ENCODE measurements around the gene ALG12. TPM values are rescaled to one million over a fixed set of nuclear protein-coding genes. Genes with fewer than 3 reads are reported as not detected.

ALG12 gene
- total and polyA plus RNA-seq, 2 of the 13 experiments (the other 11 are each of a cell fraction or from before 2014, with no cell fraction given) = 7.8 to 15.8 TPM

- TF ChIP-seq, protein P1, sequence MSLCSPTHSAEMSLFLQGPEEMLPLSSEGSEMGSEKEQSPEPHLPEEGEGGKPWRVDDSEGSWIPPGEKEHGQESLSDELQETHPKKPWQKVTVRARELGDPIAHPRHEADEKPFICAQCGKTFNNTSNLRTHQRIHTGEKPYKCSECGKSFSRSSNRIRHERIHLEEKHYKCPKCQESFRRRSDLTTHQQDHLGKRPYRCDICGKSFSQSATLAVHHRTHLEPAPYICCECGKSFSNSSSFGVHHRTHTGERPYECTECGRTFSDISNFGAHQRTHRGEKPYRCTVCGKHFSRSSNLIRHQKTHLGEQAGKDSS (CRISPR knock-in tag; IDR thresholded peaks at IDR 0.05; ENCODE audit: borderline replicate concordance, low read depth) = no peak
- TF ChIP-seq KLF15 (CRISPR knock-in tag; IDR thresholded peaks at IDR 0.05; ENCODE audit: borderline replicate concordance) = no peak
- no peak for TF ChIP-seq CBFB (CRISPR knock-in tag; IDR thresholded peaks at IDR 0.05)
- no peak for TF ChIP-seq ZNF772 (CRISPR knock-in tag; IDR thresholded peaks at IDR 0.05)
- TF ChIP-seq ZBTB43 (CRISPR knock-in tag; conservative IDR thresholded peaks at IDR 0.05) = 0 out of 2 replicates have a peak, but pooled peaks have one; percentile 21
- TF ChIP-seq ATAD3A (CRISPR knock-in tag; IDR thresholded peaks at IDR 0.05) = no peak
- no peak for TF ChIP-seq ZBTB14 (CRISPR knock-in tag; IDR thresholded peaks at IDR 0.05)
- no peak for TF ChIP-seq ISX (CRISPR knock-in tag; conservative IDR thresholded peaks at IDR 0.05)
- TF ChIP-seq ZBTB3 (CRISPR knock-in tag; IDR thresholded peaks at IDR 0.05; ENCODE audit: borderline replicate concordance, low read depth) = no peak
- TF ChIP-seq REPIN1 (CRISPR knock-in tag; IDR thresholded peaks at IDR 0.05; ENCODE audit: borderline replicate concordance, low read depth) = no peak
- TF ChIP-seq, protein P2, sequence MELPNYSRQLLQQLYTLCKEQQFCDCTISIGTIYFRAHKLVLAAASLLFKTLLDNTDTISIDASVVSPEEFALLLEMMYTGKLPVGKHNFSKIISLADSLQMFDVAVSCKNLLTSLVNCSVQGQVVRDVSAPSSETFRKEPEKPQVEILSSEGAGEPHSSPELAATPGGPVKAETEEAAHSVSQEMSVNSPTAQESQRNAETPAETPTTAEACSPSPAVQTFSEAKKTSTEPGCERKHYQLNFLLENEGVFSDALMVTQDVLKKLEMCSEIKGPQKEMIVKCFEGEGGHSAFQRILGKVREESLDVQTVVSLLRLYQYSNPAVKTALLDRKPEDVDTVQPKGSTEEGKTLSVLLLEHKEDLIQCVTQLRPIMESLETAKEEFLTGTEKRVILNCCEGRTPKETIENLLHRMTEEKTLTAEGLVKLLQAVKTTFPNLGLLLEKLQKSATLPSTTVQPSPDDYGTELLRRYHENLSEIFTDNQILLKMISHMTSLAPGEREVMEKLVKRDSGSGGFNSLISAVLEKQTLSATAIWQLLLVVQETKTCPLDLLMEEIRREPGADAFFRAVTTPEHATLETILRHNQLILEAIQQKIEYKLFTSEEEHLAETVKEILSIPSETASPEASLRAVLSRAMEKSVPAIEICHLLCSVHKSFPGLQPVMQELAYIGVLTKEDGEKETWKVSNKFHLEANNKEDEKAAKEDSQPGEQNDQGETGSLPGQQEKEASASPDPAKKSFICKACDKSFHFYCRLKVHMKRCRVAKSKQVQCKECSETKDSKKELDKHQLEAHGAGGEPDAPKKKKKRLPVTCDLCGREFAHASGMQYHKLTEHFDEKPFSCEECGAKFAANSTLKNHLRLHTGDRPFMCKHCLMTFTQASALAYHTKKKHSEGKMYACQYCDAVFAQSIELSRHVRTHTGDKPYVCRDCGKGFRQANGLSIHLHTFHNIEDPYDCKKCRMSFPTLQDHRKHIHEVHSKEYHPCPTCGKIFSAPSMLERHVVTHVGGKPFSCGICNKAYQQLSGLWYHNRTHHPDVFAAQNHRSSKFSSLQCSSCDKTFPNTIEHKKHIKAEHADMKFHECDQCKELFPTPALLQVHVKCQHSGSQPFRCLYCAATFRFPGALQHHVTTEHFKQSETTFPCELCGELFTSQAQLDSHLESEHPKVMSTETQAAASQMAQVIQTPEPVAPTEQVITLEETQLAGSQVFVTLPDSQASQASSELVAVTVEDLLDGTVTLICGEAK (IDR thresholded peaks at IDR 0.05) = no peak
- TF ChIP-seq, protein P2 (CRISPR knock-in tag; IDR thresholded peaks at IDR 0.05) = peak; percentile 52; the same call in 1 of the 2 replicates
- no peak for TF ChIP-seq ZNF496 (CRISPR knock-in tag; IDR thresholded peaks at IDR 0.05; ENCODE audit: insufficient replicate concordance)
Measured at GRCh38 chr22:49961601-49962011, 43.4 kb upstream of the ALG12 start (continued).
